Endodermal cell (in vitro differentiated cells): Measurements from ENCODE around the gene SPDYE17. TPM values are rescaled to one million over a fixed set of nuclear protein-coding genes. Genes with fewer than 3 reads are reported as not detected.
A peak's percentile ranks its signal among the peaks of the same experiment; 100 is the strongest.
"Not testable (repeated sequence)": the region's sequence is repeated elsewhere in the genome, so short reads cannot be mapped to it uniquely, and the experiment has no call there.

ENCODE experiments used
- DNase-seq: peaks from one replicate; pipeline ENCODE4 v3.0.0-alpha.2; 2017
- H3K27ac ChIP-seq: 2 replicates; pipeline ENCODE4 v1.5.1; 2013; ENCODE audit warnings: mild to moderate bottlenecking, low read depth, low read length, moderate library complexity
- H3K27me3 ChIP-seq: 2 replicates; pipeline ENCODE4 v1.6.1; 2013; ENCODE audit warnings: mild to moderate bottlenecking, low read length, moderate library complexity; ENCODE audit not compliant: insufficient read depth, control insufficient read depth, poor library complexity, severe bottlenecking
- H3K36me3 ChIP-seq: 2 replicates; pipeline ENCODE4 v1.7.0; 2013; ENCODE audit warnings: mild to moderate bottlenecking, low read length, moderate library complexity; ENCODE audit not compliant: control insufficient read depth, insufficient read depth
- H3K4me1 ChIP-seq: one replicate; pipeline ENCODE4 v1.7.0; 2013; ENCODE audit warnings: low read length; ENCODE audit not compliant: control insufficient read depth, insufficient read depth
- H3K4me3 ChIP-seq: 2 replicates; pipeline ENCODE4 v1.5.1; 2013; ENCODE audit warnings: mild to moderate bottlenecking, low read length, moderate library complexity
- H3K9ac ChIP-seq: 2 replicates; pipeline ENCODE4 v1.6.1; 2013; ENCODE audit warnings: mild to moderate bottlenecking, low read length, moderate library complexity; ENCODE audit not compliant: poor library complexity, severe bottlenecking; ENCODE audit errors: extremely low read depth
- H3K9me3 ChIP-seq: 2 replicates; pipeline ENCODE4 v1.6.1; 2013; ENCODE audit warnings: mild to moderate bottlenecking, low read length, moderate library complexity; ENCODE audit not compliant: control insufficient read depth
- H3K27ac Mint-ChIP-seq: 2 replicates; pipeline ENCODE4 v1.8.0; 2020; ENCODE audit warnings: mixed read lengths
- H3K27me3 Mint-ChIP-seq: 2 replicates; pipeline ENCODE4 v1.8.0; 2021; ENCODE audit warnings: mild to moderate bottlenecking, mixed read lengths; ENCODE audit not compliant: insufficient read depth
- H3K36me3 Mint-ChIP-seq: 2 replicates; pipeline ENCODE4 v1.8.0; 2020; ENCODE audit warnings: low read depth, mixed read lengths
- H3K4me1 Mint-ChIP-seq: 2 replicates; pipeline ENCODE4 v1.8.0; 2020; ENCODE audit warnings: mixed read lengths
- H3K4me3 Mint-ChIP-seq: 2 replicates; pipeline ENCODE4 v1.8.0; 2020; ENCODE audit warnings: mild to moderate bottlenecking, moderate library complexity, mixed read lengths
- H3K9me3 Mint-ChIP-seq: 2 replicates; pipeline ENCODE4 v1.8.0; 2020; ENCODE audit warnings: mild to moderate bottlenecking, mixed read lengths
- CTCF ChIP-seq: fragments of 200-600 bp; sonication (generic); conservative IDR thresholded peaks from 2 replicates; pipeline ENCODE4 v1.5.0; 2021; ENCODE audit warnings: antibody characterized with exemption, mild to moderate bottlenecking
- WGBS, 2 experiments: methylation state at CpG; one replicate each; pipeline versions ENCODE4 v1.1.5 to v1.1.7; 2013; ENCODE audit warnings: missing lambda C conversion rate in 2 of 2, mixed read lengths in 1 of 2; ENCODE audit not compliant: insufficient coverage in 1 of 2, insufficient read length in 1 of 2; 5-methylcytosine and 5-hydroxymethylcytosine counted together
- total RNA-seq, 2 donors: library from RNA; stranded (reverse); fragmentation: NEBNext Ultra II Directional in 1 of 2; extraction: Animal tissue kit (Norgen Biotek cat#: 25700) in 1 of 2; gene quantifications; 2 replicates in 1 of 2; 3 replicates in 1 of 2; pipeline ENCODE4 v1.2.1, GENCODE V29; 2021

SPDYE17 gene
- total RNA-seq, 2 donors from 2014 or later: not detected

- H3K9me3 Mint-ChIP-seq, H3K4me1 Mint-ChIP-seq, H3K27me3 Mint-ChIP-seq, DNase-seq, H3K27ac Mint-ChIP-seq, H3K9me3 ChIP-seq, H3K9ac ChIP-seq, H3K27ac ChIP-seq, H3K27me3 ChIP-seq, H3K4me3 ChIP-seq, H3K36me3 ChIP-seq, H3K4me1 ChIP-seq, H3K36me3 Mint-ChIP-seq, H3K4me3 Mint-ChIP-seq: not testable (repeated sequence)
- WGBS, 2 experiments: 99% methylated on average over 10 of the region's 37 CpGs; no CpG with 5 or more reads in 1 of the 2 experiments
Observed at GRCh38 chr7:76999474-77000107, 32.6 kb downstream of the SPDYE17 start.

- H3K9ac ChIP-seq, H3K27ac Mint-ChIP-seq, H3K27ac ChIP-seq, H3K4me1 ChIP-seq, H3K4me3 ChIP-seq, H3K36me3 ChIP-seq, H3K27me3 Mint-ChIP-seq, H3K4me1 Mint-ChIP-seq, H3K27me3 ChIP-seq, H3K4me3 Mint-ChIP-seq, H3K36me3 Mint-ChIP-seq, H3K9me3 ChIP-seq, H3K9me3 Mint-ChIP-seq, DNase-seq: not testable (repeated sequence)
- 95 to 100% methylated on average over 3 to 7 of the region's 11 CpGs for WGBS, 2 experiments
Observed at GRCh38 chr7:76998764-76999450, 33.3 kb downstream of the SPDYE17 start.

- H3K27ac Mint-ChIP-seq: no peak overlapping the region
- WGBS, 2 experiments: 80% methylated on average over 1 to 3 of the region's 3 CpGs
- no peak overlapping the region for H3K4me3 ChIP-seq
- no peaks in the 10 kb centered on the region for H3K36me3 ChIP-seq
- DNase-seq: no peak
- no peak overlapping the region for H3K9ac ChIP-seq
- no peaks in the 10 kb centered on the region for H3K4me1 ChIP-seq
- no peak overlapping the region for H3K4me3 Mint-ChIP-seq
- H3K9me3 ChIP-seq: no peaks in the 10 kb centered on the region
- H3K27me3 Mint-ChIP-seq: no peaks in the 10 kb centered on the region
- H3K36me3 Mint-ChIP-seq: peaks cover 2% of the 10 kb centered on the region
- no peak overlapping the region for H3K27ac ChIP-seq
- H3K4me1 Mint-ChIP-seq: no peaks in the 10 kb centered on the region
- no peak for TF ChIP-seq CTCF
- H3K9me3 Mint-ChIP-seq: no peaks in the 10 kb centered on the region
- no peaks in the 10 kb centered on the region for H3K27me3 ChIP-seq
Observed at GRCh38 chr7:76998285-76998589, 33.9 kb downstream of the SPDYE17 start.

- H3K9ac ChIP-seq: no peak overlapping the region
- Mint-ChIP-seq H3K27ac (no peak overlapping the region), H3K27me3 (no peaks in the 10 kb centered on the region), H3K4me3 (no peak overlapping the region), H3K36me3 (no peaks in the 10 kb centered on the region), H3K4me1 (no peaks in the 10 kb centered on the region), H3K9me3 (no peaks in the 10 kb centered on the region)
- no peak overlapping the region for H3K4me3 ChIP-seq
- no peaks in the 10 kb centered on the region for H3K27me3 ChIP-seq
- H3K36me3 ChIP-seq: no peaks in the 10 kb centered on the region
- no peak overlapping the region for H3K27ac ChIP-seq
- no peaks in the 10 kb centered on the region for H3K9me3 ChIP-seq
- H3K4me1 ChIP-seq: no peaks in the 10 kb centered on the region
- TF ChIP-seq CTCF: no peak
- DNase-seq: peak; percentile 43
- 73 to 100% methylated on average over 1 to 5 of the region's 5 CpGs for WGBS, 2 experiments
Observed at GRCh38 chr7:76997381-76998284, 34.5 kb downstream of the SPDYE17 start.

- not testable (repeated sequence) for H3K9me3 ChIP-seq, H3K27me3 Mint-ChIP-seq, H3K4me3 Mint-ChIP-seq, H3K36me3 ChIP-seq, DNase-seq, H3K27ac ChIP-seq, H3K4me1 ChIP-seq, H3K4me1 Mint-ChIP-seq, H3K9ac ChIP-seq, H3K27me3 ChIP-seq, H3K27ac Mint-ChIP-seq, H3K36me3 Mint-ChIP-seq, H3K9me3 Mint-ChIP-seq, H3K4me3 ChIP-seq
Observed at GRCh38 chr7:76996932-76997331, 35.2 kb downstream of the SPDYE17 start.
